ENCODE data around the gene C4orf54.

DNA sequence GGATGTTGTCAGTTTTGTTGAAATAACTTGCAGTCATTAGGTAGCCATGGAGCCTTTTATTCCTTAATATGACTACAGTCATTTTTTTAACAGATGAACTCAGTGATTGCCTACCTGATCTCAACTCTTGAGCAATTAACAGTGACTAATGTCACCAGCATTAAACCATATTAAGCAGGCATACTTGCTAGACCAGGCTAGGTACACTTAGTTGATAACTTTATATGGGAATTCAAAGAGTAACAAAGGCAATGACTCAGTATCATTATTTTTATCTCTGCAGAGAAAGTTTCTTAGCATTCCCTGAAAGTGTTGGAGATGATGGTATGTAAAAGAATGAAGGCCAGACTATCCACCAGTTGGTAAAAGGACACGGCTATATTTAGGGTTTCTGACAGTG lies at the start of gene C4orf54:
- TF ChIP-seq, protein P1, sequence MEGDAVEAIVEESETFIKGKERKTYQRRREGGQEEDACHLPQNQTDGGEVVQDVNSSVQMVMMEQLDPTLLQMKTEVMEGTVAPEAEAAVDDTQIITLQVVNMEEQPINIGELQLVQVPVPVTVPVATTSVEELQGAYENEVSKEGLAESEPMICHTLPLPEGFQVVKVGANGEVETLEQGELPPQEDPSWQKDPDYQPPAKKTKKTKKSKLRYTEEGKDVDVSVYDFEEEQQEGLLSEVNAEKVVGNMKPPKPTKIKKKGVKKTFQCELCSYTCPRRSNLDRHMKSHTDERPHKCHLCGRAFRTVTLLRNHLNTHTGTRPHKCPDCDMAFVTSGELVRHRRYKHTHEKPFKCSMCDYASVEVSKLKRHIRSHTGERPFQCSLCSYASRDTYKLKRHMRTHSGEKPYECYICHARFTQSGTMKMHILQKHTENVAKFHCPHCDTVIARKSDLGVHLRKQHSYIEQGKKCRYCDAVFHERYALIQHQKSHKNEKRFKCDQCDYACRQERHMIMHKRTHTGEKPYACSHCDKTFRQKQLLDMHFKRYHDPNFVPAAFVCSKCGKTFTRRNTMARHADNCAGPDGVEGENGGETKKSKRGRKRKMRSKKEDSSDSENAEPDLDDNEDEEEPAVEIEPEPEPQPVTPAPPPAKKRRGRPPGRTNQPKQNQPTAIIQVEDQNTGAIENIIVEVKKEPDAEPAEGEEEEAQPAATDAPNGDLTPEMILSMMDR (IDR thresholded peaks at IDR 0.05), result no peak
- TF ChIP-seq TCF7L2 (IDR thresholded peaks at IDR 0.05; ENCODE audit: low read depth, low read length) (no peak), POLR2AphosphoS5 (IDR thresholded peaks at IDR 0.05; ENCODE audit: low read depth, low read length) (no peak)
- TF ChIP-seq, protein P2, sequence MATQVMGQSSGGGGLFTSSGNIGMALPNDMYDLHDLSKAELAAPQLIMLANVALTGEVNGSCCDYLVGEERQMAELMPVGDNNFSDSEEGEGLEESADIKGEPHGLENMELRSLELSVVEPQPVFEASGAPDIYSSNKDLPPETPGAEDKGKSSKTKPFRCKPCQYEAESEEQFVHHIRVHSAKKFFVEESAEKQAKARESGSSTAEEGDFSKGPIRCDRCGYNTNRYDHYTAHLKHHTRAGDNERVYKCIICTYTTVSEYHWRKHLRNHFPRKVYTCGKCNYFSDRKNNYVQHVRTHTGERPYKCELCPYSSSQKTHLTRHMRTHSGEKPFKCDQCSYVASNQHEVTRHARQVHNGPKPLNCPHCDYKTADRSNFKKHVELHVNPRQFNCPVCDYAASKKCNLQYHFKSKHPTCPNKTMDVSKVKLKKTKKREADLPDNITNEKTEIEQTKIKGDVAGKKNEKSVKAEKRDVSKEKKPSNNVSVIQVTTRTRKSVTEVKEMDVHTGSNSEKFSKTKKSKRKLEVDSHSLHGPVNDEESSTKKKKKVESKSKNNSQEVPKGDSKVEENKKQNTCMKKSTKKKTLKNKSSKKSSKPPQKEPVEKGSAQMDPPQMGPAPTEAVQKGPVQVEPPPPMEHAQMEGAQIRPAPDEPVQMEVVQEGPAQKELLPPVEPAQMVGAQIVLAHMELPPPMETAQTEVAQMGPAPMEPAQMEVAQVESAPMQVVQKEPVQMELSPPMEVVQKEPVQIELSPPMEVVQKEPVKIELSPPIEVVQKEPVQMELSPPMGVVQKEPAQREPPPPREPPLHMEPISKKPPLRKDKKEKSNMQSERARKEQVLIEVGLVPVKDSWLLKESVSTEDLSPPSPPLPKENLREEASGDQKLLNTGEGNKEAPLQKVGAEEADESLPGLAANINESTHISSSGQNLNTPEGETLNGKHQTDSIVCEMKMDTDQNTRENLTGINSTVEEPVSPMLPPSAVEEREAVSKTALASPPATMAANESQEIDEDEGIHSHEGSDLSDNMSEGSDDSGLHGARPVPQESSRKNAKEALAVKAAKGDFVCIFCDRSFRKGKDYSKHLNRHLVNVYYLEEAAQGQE (IDR thresholded peaks at IDR 0.05; ENCODE audit: insufficient read depth in 1 of 2, low read depth in 2 of 2, low read length in 1 of 2), result no peak
